SK-N-SH treated with all-trans-retinoic acid at 6 μM for 48 hours (cell line): ENCODE data around the gene MRPL4.

Source experiments
- ATAC-seq: fragments of 200-7000 bp; cut with Tn5 transposase; 3 replicates; pipeline ENCODE4 v1.9.1; 2020; ENCODE audit warnings: mild to moderate bottlenecking, moderate library complexity
- BACH2 ChIP-seq: fragments of 250-450 bp; sonication (Bioruptor Pico); IDR thresholded peaks from 2 replicates; pipeline ENCODE4 v1.9.0; 2021; ENCODE audit warnings: mild to moderate bottlenecking, borderline replicate concordance
- CSDC2 ChIP-seq: fragments of 250-450 bp; sonication (Bioruptor Pico); IDR thresholded peaks from 2 replicates; pipeline ENCODE4 v1.5.0; 2020; ENCODE audit warnings: mild to moderate bottlenecking, moderate library complexity
- ESRRG ChIP-seq: fragments of 250-450 bp; sonication (Bioruptor Pico); IDR thresholded peaks from 2 replicates; pipeline ENCODE4 v1.6.1; 2021; ENCODE audit warnings: mild to moderate bottlenecking
- GLIS3 ChIP-seq: fragments of 250-450 bp; sonication (Bioruptor Pico); IDR thresholded peaks from 2 replicates; pipeline ENCODE4 v1.5.0; 2020; ENCODE audit warnings: mild to moderate bottlenecking, moderate library complexity
- ISL1 ChIP-seq: fragments of 250-450 bp; sonication (Bioruptor Pico); IDR thresholded peaks from 2 replicates; pipeline ENCODE4 v2.1.2; 2022; ENCODE audit warnings: mild to moderate bottlenecking, moderate library complexity
- OSR1 ChIP-seq: fragments of 250-450 bp; sonication (Bioruptor Pico); IDR thresholded peaks from 2 replicates; pipeline ENCODE4 v1.8.0; 2022; ENCODE audit warnings: moderate library complexity, mild to moderate bottlenecking, inconsistent platforms
- PPARA ChIP-seq: fragments of 250-450 bp; sonication (Bioruptor Pico); IDR thresholded peaks from 2 replicates; pipeline ENCODE4 v1.5.0; 2020; ENCODE audit warnings: mild to moderate bottlenecking, borderline replicate concordance
- RARB ChIP-seq: fragments of 250-450 bp; sonication (Bioruptor Pico); IDR thresholded peaks from 2 replicates; pipeline ENCODE4 v1.8.0; 2021; ENCODE audit warnings: mild to moderate bottlenecking, moderate library complexity
- TCF4 ChIP-seq: fragments of 250-450 bp; sonication (Bioruptor Pico); IDR thresholded peaks from 2 replicates; pipeline ENCODE4 v1.8.0; 2021; ENCODE audit warnings: mild to moderate bottlenecking, moderate library complexity, borderline replicate concordance
- ZFP3 ChIP-seq: fragments of 250-450 bp; sonication (Bioruptor Pico); IDR thresholded peaks from 2 replicates; pipeline ENCODE4 v1.5.0; 2020; ENCODE audit warnings: mild to moderate bottlenecking, moderate library complexity
- ZFP30 ChIP-seq: fragments of 450-650 bp; formaldehyde crosslinking; IDR thresholded peaks from 2 replicates; pipeline ENCODE4 v1.5.0; 2022; ENCODE audit warnings: mild to moderate bottlenecking, moderate library complexity
- ZNF70 ChIP-seq: fragments of 450-650 bp; formaldehyde crosslinking; IDR thresholded peaks from 2 replicates; pipeline ENCODE4 v1.5.0; 2020; ENCODE audit warnings: mild to moderate bottlenecking, moderate library complexity
- ZNF8 ChIP-seq: fragments of 450-650 bp; formaldehyde crosslinking; IDR thresholded peaks from 2 replicates; pipeline ENCODE4 v1.5.0; 2020; ENCODE audit warnings: mild to moderate bottlenecking, moderate library complexity
- TF ChIP-seq, protein P1 (sequence below): fragments of 250-450 bp; sonication (Bioruptor Pico); IDR thresholded peaks from 2 replicates; pipeline ENCODE4 v1.5.0; 2020; ENCODE audit warnings: mild to moderate bottlenecking, moderate library complexity
- TF ChIP-seq, protein P2 (sequence below): fragments of 250-450 bp; sonication (Bioruptor Pico); IDR thresholded peaks from 2 replicates; pipeline ENCODE4 v1.8.0; 2021; ENCODE audit warnings: low read depth, mild to moderate bottlenecking, moderate library complexity, borderline replicate concordance
- TF ChIP-seq, protein P3 (sequence below): fragments of 250-450 bp; sonication (Bioruptor Pico); IDR thresholded peaks from 2 replicates; pipeline ENCODE4 v1.5.1; 2021; ENCODE audit warnings: mild to moderate bottlenecking, moderate library complexity
- TF ChIP-seq, protein P4 (sequence below): fragments of 250-450 bp; sonication (Bioruptor Pico); IDR thresholded peaks from 2 replicates; pipeline ENCODE4 v1.5.1; 2020; ENCODE audit warnings: low read depth, mild to moderate bottlenecking, moderate library complexity
- TF ChIP-seq, protein P5 (sequence below): fragments of 250-450 bp; sonication (Bioruptor Pico); IDR thresholded peaks from 2 replicates; pipeline ENCODE4 v1.8.0; 2020; ENCODE audit warnings: mild to moderate bottlenecking, moderate library complexity, borderline replicate concordance

The MRPL4 gene

DNA sequence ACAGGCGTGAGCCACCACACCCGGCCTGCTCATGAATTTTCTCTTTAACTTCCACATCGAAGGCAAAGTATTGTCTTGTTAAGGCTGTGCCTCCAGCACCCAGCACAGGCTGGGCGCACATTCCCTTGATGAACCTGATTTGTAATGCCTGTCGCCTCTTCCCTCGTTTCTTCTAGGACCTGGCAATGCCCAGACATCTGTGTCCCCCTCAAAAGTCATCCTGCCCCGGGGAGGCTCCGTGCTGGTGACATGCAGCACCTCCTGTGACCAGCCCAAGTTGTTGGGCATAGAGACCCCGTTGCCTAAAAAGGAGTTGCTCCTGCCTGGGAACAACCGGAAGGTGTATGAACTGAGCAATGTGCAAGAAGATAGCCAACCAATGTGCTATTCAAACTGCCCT lies 22.6 kb downstream of the MRPL4 start:
- no peak for ATAC-seq
- TF ChIP-seq, protein P1, sequence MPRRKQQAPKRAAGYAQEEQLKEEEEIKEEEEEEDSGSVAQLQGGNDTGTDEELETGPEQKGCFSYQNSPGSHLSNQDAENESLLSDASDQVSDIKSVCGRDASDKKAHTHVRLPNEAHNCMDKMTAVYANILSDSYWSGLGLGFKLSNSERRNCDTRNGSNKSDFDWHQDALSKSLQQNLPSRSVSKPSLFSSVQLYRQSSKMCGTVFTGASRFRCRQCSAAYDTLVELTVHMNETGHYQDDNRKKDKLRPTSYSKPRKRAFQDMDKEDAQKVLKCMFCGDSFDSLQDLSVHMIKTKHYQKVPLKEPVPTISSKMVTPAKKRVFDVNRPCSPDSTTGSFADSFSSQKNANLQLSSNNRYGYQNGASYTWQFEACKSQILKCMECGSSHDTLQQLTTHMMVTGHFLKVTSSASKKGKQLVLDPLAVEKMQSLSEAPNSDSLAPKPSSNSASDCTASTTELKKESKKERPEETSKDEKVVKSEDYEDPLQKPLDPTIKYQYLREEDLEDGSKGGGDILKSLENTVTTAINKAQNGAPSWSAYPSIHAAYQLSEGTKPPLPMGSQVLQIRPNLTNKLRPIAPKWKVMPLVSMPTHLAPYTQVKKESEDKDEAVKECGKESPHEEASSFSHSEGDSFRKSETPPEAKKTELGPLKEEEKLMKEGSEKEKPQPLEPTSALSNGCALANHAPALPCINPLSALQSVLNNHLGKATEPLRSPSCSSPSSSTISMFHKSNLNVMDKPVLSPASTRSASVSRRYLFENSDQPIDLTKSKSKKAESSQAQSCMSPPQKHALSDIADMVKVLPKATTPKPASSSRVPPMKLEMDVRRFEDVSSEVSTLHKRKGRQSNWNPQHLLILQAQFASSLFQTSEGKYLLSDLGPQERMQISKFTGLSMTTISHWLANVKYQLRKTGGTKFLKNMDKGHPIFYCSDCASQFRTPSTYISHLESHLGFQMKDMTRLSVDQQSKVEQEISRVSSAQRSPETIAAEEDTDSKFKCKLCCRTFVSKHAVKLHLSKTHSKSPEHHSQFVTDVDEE (CRISPR knock-in tag): no peak
- TF ChIP-seq GLIS3 (CRISPR knock-in tag) (no peak), ISL1 (CRISPR knock-in tag) (no peak), ZNF8 (no peak)
- TF ChIP-seq, protein P2, sequence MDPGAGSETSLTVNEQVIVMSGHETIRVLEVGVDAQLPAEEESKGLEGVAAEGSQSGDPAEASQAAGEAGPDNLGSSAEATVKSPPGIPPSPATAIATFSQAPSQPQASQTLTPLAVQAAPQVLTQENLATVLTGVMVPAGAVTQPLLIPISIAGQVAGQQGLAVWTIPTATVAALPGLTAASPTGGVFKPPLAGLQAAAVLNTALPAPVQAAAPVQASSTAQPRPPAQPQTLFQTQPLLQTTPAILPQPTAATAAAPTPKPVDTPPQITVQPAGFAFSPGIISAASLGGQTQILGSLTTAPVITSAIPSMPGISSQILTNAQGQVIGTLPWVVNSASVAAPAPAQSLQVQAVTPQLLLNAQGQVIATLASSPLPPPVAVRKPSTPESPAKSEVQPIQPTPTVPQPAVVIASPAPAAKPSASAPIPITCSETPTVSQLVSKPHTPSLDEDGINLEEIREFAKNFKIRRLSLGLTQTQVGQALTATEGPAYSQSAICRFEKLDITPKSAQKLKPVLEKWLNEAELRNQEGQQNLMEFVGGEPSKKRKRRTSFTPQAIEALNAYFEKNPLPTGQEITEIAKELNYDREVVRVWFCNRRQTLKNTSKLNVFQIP (CRISPR knock-in tag): no peak

DNA sequence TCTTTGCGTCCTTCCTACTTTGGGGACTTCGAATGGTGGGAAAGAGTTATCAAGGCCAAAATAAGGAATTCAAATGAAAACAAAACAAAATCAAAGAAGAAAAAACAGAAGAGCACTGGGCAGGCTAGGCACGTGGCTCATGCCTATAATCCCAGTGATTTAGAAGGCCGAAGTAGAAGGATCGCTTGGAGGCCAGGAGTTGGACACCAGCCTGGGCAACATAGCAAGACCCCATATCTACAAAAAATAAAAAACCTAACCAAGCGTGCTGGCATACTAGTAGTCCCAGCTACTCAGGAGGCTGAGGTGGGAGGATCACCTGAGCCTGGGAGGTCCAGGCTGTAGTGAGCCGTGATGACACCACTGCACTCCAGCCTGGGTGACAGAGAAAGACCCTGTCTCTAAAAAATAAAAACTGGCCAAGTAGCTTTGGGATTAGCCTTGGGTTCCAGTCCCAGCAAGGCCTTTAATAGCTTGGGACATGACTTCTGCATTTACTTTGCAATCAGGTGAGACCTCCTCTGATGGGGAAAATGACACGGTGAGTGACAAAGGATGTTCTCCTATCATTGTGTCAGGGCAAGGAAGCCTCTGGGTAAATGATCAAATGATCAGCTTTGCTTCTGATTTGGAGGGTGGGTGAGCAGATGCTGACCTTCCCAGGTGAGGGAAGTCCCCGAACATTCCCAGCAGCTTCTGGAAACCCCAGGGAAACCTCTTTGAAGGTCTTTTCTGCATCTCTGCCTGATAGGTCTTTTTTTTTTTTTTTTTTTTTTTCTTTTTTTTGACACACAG lies 26.0 kb downstream of the MRPL4 start:
- TF ChIP-seq CSDC2 (CRISPR knock-in tag): no peak
- TF ChIP-seq BACH2 (CRISPR knock-in tag): no peak
- no peak for TF ChIP-seq ESRRG (CRISPR knock-in tag)
- TF ChIP-seq, protein P1 (CRISPR knock-in tag): no peak
- TF ChIP-seq ZFP30 (CRISPR knock-in tag): no peak
- TF ChIP-seq ZNF70 (CRISPR knock-in tag): no peak
- no peak for TF ChIP-seq PPARA (CRISPR knock-in tag)
- TF ChIP-seq ZNF8: no peak
- TF ChIP-seq, protein P3, sequence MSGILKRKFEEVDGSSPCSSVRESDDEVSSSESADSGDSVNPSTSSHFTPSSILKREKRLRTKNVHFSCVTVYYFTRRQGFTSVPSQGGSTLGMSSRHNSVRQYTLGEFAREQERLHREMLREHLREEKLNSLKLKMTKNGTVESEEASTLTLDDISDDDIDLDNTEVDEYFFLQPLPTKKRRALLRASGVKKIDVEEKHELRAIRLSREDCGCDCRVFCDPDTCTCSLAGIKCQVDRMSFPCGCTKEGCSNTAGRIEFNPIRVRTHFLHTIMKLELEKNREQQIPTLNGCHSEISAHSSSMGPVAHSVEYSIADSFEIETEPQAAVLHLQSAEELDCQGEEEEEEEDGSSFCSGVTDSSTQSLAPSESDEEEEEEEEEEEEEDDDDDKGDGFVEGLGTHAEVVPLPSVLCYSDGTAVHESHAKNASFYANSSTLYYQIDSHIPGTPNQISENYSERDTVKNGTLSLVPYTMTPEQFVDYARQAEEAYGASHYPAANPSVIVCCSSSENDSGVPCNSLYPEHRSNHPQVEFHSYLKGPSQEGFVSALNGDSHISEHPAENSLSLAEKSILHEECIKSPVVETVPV (CRISPR knock-in tag): no peak
- TF ChIP-seq, protein P4, sequence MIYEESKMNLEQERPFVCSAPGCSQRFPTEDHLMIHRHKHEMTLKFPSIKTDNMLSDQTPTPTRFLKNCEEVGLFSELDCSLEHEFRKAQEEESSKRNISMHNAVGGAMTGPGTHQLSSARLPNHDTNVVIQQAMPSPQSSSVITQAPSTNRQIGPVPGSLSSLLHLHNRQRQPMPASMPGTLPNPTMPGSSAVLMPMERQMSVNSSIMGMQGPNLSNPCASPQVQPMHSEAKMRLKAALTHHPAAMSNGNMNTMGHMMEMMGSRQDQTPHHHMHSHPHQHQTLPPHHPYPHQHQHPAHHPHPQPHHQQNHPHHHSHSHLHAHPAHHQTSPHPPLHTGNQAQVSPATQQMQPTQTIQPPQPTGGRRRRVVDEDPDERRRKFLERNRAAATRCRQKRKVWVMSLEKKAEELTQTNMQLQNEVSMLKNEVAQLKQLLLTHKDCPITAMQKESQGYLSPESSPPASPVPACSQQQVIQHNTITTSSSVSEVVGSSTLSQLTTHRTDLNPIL (CRISPR knock-in tag): no peak
- no peak for TF ChIP-seq RARB (CRISPR knock-in tag)
- TF ChIP-seq TCF4 (CRISPR knock-in tag): no peak
- no peak for TF ChIP-seq GLIS3 (CRISPR knock-in tag)
- no peak for TF ChIP-seq OSR1 (CRISPR knock-in tag)
- TF ChIP-seq, all 23 proteins: peak for 0
- no peak for ATAC-seq

DNA sequence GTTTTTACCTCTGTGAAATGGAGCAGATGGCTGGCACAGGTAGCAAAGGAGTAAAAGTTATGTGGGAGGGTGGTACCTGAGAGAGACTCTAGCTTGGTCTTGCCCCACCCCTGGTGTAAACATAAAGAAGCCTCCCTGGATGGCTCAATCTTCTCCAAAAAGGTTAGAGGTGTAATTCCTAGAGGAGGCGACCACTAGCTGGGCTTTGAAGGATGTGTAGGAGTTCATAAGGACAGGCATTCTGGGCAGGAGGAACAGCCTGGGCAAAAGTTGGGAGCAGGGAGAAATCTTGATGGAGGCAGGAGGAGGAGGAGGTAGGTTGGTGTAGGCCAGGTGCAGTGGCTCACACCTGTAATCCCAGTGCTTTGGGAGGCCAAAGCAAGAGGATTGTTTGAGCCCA lies 26.9 kb downstream of the MRPL4 start:
- no peak for ATAC-seq
- TF ChIP-seq ZFP3: peak; percentile 97
- TF ChIP-seq, protein P5, sequence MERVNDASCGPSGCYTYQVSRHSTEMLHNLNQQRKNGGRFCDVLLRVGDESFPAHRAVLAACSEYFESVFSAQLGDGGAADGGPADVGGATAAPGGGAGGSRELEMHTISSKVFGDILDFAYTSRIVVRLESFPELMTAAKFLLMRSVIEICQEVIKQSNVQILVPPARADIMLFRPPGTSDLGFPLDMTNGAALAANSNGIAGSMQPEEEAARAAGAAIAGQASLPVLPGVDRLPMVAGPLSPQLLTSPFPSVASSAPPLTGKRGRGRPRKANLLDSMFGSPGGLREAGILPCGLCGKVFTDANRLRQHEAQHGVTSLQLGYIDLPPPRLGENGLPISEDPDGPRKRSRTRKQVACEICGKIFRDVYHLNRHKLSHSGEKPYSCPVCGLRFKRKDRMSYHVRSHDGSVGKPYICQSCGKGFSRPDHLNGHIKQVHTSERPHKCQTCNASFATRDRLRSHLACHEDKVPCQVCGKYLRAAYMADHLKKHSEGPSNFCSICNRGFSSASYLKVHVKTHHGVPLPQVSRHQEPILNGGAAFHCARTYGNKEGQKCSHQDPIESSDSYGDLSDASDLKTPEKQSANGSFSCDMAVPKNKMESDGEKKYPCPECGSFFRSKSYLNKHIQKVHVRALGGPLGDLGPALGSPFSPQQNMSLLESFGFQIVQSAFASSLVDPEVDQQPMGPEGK (CRISPR knock-in tag): no peak
